ENCODE data around the gene DNASE1. TPM values are rescaled to one million over a fixed set of nuclear protein-coding genes. Genes with fewer than 3 reads are reported as not detected.

DNASE1 gene
- total RNA-seq, 1 experiment from 2014 or later, result 13.9 TPM

DNA sequence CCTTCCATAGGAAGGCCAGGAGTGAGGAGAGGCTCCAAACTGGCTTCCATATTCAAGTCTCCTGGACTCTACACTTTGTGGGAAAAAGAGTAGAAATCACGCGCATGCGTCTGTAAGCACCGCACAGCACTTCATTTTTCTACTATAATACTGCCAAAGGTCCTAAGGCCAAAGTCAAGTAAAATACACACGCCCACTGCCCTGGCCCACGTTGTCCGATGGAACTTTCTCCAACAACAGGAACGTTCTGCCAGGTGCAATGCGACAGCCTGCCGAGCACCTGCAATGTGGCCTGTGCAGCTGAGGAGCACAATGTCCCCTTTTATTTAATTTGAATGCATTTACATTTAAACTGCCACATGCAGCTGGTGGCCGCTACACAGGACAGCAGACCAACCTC lies 23.5 kb downstream of the DNASE1 start:
- Mint-ChIP-seq H3K9me3 (peaks cover 4% of the 10 kb centered on the region; the same call in 1 of the 2 replicates), H3K4me3 (no peak overlapping the region), H3K36me3 (peaks cover 78% of the 10 kb centered on the region), H3K27ac (no peak overlapping the region), H3K4me1 (no peaks in the 10 kb centered on the region), H3K27me3 (ENCODE audit: low read depth) (no peaks in the 10 kb centered on the region)
- TF ChIP-seq KAT7 (CRISPR knock-in tag; IDR thresholded peaks at IDR 0.05; ENCODE audit: borderline replicate concordance) (no peak), CBFB (CRISPR knock-in tag; IDR thresholded peaks at IDR 0.05; ENCODE audit: low read depth) (no peak), TCF7 (CRISPR knock-in tag; IDR thresholded peaks at IDR 0.05; ENCODE audit: low read depth) (no peak), EMX1 (CRISPR knock-in tag; IDR thresholded peaks at IDR 0.05) (no peak), ZNF396 (CRISPR knock-in tag; IDR thresholded peaks at IDR 0.05; ENCODE audit: borderline replicate concordance) (no peak), FOXP1 (CRISPR knock-in tag; IDR thresholded peaks at IDR 0.05; ENCODE audit: borderline replicate concordance) (no peak)
- TF ChIP-seq, protein P1, sequence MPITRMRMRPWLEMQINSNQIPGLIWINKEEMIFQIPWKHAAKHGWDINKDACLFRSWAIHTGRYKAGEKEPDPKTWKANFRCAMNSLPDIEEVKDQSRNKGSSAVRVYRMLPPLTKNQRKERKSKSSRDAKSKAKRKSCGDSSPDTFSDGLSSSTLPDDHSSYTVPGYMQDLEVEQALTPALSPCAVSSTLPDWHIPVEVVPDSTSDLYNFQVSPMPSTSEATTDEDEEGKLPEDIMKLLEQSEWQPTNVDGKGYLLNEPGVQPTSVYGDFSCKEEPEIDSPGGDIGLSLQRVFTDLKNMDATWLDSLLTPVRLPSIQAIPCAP (CRISPR knock-in tag; IDR thresholded peaks at IDR 0.05), result no peak
- ATAC-seq (no peak), DNase-seq (ENCODE audit: low spot score) (no peak)
- CTCF ChIA-PET, result interaction anchor here (1.7 kb wide), 1 partner anchor 23 kb away, joined by 5 read pairs; the partner anchor contains the start of gene DNASE1
- POLR2A ChIA-PET, result no interaction called here

DNA sequence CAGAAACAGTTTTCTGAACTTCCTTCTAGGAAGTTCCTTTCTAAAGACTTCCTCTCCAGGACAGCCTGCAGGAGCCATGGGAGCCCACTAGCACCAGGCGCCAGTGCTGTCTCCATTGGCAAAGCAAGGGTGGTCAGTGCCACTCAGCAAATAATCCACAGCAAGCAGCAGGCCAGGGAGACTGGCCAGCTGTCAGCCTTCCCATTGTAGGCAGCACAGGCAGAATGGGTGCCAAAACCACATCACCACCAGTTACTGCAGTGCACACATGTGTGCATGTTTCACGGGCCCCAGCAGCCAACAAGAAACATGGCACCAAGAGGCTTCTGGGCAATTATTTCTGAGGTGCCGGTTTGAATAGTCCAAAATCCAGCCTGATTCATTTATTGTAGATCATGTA lies 26.7 kb downstream of the DNASE1 start:
- no peak for ATAC-seq
- CTCF ChIA-PET, result no interaction called here
- peaks cover 76% of the 10 kb centered on the region for H3K36me3 Mint-ChIP-seq
- POLR2A ChIA-PET, result no interaction called here
- H3K27ac Mint-ChIP-seq, result no peak overlapping the region
- H3K4me1 Mint-ChIP-seq, result no peaks in the 10 kb centered on the region
- TF ChIP-seq SOX15 (CRISPR knock-in tag; IDR thresholded peaks at IDR 0.05) (no peak), SMAD4 (CRISPR knock-in tag; IDR thresholded peaks at IDR 0.05) (no peak), HMGXB4 (CRISPR knock-in tag; IDR thresholded peaks at IDR 0.05) (no peak), EMX1 (CRISPR knock-in tag; IDR thresholded peaks at IDR 0.05) (no peak), CREM (CRISPR knock-in tag; IDR thresholded peaks at IDR 0.05) (no peak), FOXJ3 (CRISPR knock-in tag; IDR thresholded peaks at IDR 0.05; ENCODE audit: borderline replicate concordance) (no peak), JUN (CRISPR knock-in tag; IDR thresholded peaks at IDR 0.05) (no peak)
- TF ChIP-seq, protein P2, sequence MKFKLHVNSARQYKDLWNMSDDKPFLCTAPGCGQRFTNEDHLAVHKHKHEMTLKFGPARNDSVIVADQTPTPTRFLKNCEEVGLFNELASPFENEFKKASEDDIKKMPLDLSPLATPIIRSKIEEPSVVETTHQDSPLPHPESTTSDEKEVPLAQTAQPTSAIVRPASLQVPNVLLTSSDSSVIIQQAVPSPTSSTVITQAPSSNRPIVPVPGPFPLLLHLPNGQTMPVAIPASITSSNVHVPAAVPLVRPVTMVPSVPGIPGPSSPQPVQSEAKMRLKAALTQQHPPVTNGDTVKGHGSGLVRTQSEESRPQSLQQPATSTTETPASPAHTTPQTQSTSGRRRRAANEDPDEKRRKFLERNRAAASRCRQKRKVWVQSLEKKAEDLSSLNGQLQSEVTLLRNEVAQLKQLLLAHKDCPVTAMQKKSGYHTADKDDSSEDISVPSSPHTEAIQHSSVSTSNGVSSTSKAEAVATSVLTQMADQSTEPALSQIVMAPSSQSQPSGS (CRISPR knock-in tag; IDR thresholded peaks at IDR 0.05; ENCODE audit: borderline replicate concordance, low read depth), result no peak
- TF ChIP-seq, protein P1 (CRISPR knock-in tag; IDR thresholded peaks at IDR 0.05), result no peak
- peaks cover 4% of the 10 kb centered on the region; the same call in 1 of the 2 replicates for H3K9me3 Mint-ChIP-seq
- no peaks in the 10 kb centered on the region for H3K27me3 Mint-ChIP-seq (ENCODE audit: low read depth)
- no peak for DNase-seq (ENCODE audit: low spot score)
- H3K4me3 Mint-ChIP-seq, result no peak overlapping the region

- ChIA-PET CTCF (interaction anchor here (2.2 kb wide), 1 partner anchor 12 kb away, joined by 7 read pairs; no protein-coding TSS in a partner anchor), POLR2A (no interaction called here)
- Mint-ChIP-seq H3K9me3 (peaks cover under 1% of the 10 kb centered on the region; the same call in 1 of the 2 replicates), H3K27ac (0 out of 2 replicates have a peak overlapping the region, but pooled peaks have one; percentile 60), H3K27me3 (ENCODE audit: low read depth) (no peaks in the 10 kb centered on the region), H3K4me1 (peaks cover 4% of the 10 kb centered on the region), H3K36me3 (peaks cover 58% of the 10 kb centered on the region), H3K4me3 (no peak overlapping the region)
- TF ChIP-seq, protein P3, sequence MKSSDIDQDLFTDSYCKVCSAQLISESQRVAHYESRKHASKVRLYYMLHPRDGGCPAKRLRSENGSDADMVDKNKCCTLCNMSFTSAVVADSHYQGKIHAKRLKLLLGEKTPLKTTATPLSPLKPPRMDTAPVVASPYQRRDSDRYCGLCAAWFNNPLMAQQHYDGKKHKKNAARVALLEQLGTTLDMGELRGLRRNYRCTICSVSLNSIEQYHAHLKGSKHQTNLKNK (CRISPR knock-in tag; IDR thresholded peaks at IDR 0.05), result no peak
- TF ChIP-seq IRF2 (CRISPR knock-in tag; IDR thresholded peaks at IDR 0.05; ENCODE audit: borderline replicate concordance, low read depth), result no peak
- no peak for TF ChIP-seq FOXK1 (CRISPR knock-in tag; IDR thresholded peaks at IDR 0.05)
- no peak for TF ChIP-seq SOX15 (CRISPR knock-in tag; IDR thresholded peaks at IDR 0.05)
- TF ChIP-seq TCF7 (CRISPR knock-in tag; IDR thresholded peaks at IDR 0.05; ENCODE audit: low read depth), result no peak
- TF ChIP-seq ESRRA (CRISPR knock-in tag; IDR thresholded peaks at IDR 0.05; ENCODE audit: borderline replicate concordance), result no peak
- TF ChIP-seq E2F5 (CRISPR knock-in tag; IDR thresholded peaks at IDR 0.05), result no peak
- DNase-seq (ENCODE audit: low spot score) (no peak), ATAC-seq (no peak)
These were observed 32.5 kb downstream of the DNASE1 start for GRCh38 chr16:3687021-3687420.

Measured in WTC11 (cell line).